KMS-11 (cell line): Measurements from ENCODE around the gene CACNA2D1.

Experiments
- H2AFZ ChIP-seq: fragments of 200-600 bp; sonication (generic); 2 replicates; pipeline ENCODE4 v1.6.1; 2016; ENCODE audit warnings: antibody characterized with exemption, mixed run types, low read depth
- H3K27ac ChIP-seq: fragments of 200-600 bp; sonication (generic); 2 replicates; pipeline ENCODE4 v1.6.1; 2016; ENCODE audit warnings: mild to moderate bottlenecking, mixed run types
- H3K27me3 ChIP-seq: fragments of 200-600 bp; sonication (generic); 2 replicates; pipeline ENCODE4 v1.6.1; 2017; ENCODE audit warnings: mild to moderate bottlenecking, low read depth, mixed run types, moderate library complexity; ENCODE audit not compliant: insufficient read depth
- H3K36me3 ChIP-seq: fragments of 200-600 bp; sonication (generic); 2 replicates; pipeline ENCODE4 v1.6.1; 2017; ENCODE audit warnings: mild to moderate bottlenecking, mixed run types; ENCODE audit not compliant: insufficient read depth
- H3K4me1 ChIP-seq: fragments of 200-600 bp; sonication (generic); 2 replicates; pipeline ENCODE4 v1.6.1; 2016; ENCODE audit warnings: mild to moderate bottlenecking, low read depth, mixed run types; ENCODE audit not compliant: poor library complexity, severe bottlenecking
- H3K4me2 ChIP-seq: fragments of 200-600 bp; sonication (generic); 2 replicates; pipeline ENCODE4 v1.7.0; 2016; ENCODE audit warnings: mild to moderate bottlenecking, mixed run types
- H3K4me3 ChIP-seq: fragments of 200-600 bp; sonication (generic); IDR thresholded peaks from 2 replicates; pipeline ENCODE4 v1.6.1; 2017; ENCODE audit warnings: low read depth, low read length, mixed read lengths; ENCODE audit not compliant: insufficient read depth
- H3K79me2 ChIP-seq: fragments of 200-600 bp; sonication (generic); 2 replicates; pipeline ENCODE4 v1.6.1; 2016; ENCODE audit warnings: low read depth, mixed run types; ENCODE audit not compliant: insufficient read depth
- H3K9ac ChIP-seq: fragments of 200-600 bp; sonication (generic); 2 replicates; pipeline ENCODE4 v1.6.1; 2016; ENCODE audit warnings: mild to moderate bottlenecking, mixed run types
- H4K20me1 ChIP-seq: fragments of 200-600 bp; sonication (generic); 2 replicates; pipeline ENCODE4 v1.6.1; 2016; ENCODE audit warnings: mild to moderate bottlenecking, mixed run types; ENCODE audit not compliant: insufficient read depth
- CTCF ChIP-seq: fragments of 200-600 bp; sonication (generic); conservative IDR thresholded peaks from 2 replicates; pipeline ENCODE4 v1.6.1; 2017; ENCODE audit warnings: low read depth, mild to moderate bottlenecking, antibody characterized with exemption, low read length, moderate library complexity, mixed read lengths

CACNA2D1 gene

GRCh38 chr7:82358009-82358578, 85.5 kb downstream of the CACNA2D1 start:
- H3K4me2 ChIP-seq, result no peak overlapping the region
- no peaks in the 10 kb centered on the region for H3K36me3 ChIP-seq
- H4K20me1 ChIP-seq, result no peaks in the 10 kb centered on the region
- H3K27me3 ChIP-seq, result no peaks in the 10 kb centered on the region
- H2AFZ ChIP-seq, result no peak overlapping the region
- no peaks in the 10 kb centered on the region for H3K79me2 ChIP-seq
- no peak overlapping the region for H3K27ac ChIP-seq
- no peaks in the 10 kb centered on the region for H3K4me1 ChIP-seq
- TF ChIP-seq CTCF, result no peak
- H3K9ac ChIP-seq, result no peak overlapping the region
- H3K4me3 ChIP-seq, result no peak overlapping the region

DNA sequence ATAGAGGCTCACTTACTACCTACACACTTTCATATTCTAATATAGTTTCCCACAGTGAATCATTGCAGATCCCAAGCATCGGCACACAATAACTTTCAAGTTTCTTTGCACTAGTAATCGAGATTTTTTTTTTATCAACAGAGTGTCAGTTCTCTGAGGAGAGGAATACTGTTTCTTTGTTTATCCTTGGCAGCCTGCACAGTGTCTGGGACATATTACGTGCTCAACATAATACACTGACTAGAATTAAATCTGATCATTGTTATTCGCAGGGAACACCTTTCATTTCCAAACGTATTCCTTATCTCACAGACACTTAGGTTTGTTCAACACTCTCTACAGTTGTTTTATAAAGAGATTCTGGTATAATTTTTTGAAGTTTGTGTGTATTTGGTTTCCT, 95.3 kb downstream of the CACNA2D1 start:
- H3K4me2 ChIP-seq, result no peak overlapping the region
- no peak overlapping the region for H3K9ac ChIP-seq
- no peak overlapping the region for H3K4me3 ChIP-seq
- H3K79me2 ChIP-seq, result no peaks in the 10 kb centered on the region
- no peaks in the 10 kb centered on the region for H3K4me1 ChIP-seq
- H4K20me1 ChIP-seq, result no peaks in the 10 kb centered on the region
- H3K27ac ChIP-seq, result no peak overlapping the region
- no peaks in the 10 kb centered on the region for H3K27me3 ChIP-seq
- H2AFZ ChIP-seq, result no peak overlapping the region
- no peak for TF ChIP-seq CTCF
- no peaks in the 10 kb centered on the region for H3K36me3 ChIP-seq

- no peak for TF ChIP-seq CTCF
- Histone ChIP-seq H3K9ac (no peak overlapping the region), H2AFZ (no peak overlapping the region), H3K79me2 (no peaks in the 10 kb centered on the region), H3K27ac (no peak overlapping the region), H3K4me1 (no peaks in the 10 kb centered on the region), H3K27me3 (no peaks in the 10 kb centered on the region), H4K20me1 (no peaks in the 10 kb centered on the region), H3K36me3 (no peaks in the 10 kb centered on the region), H3K4me2 (no peak overlapping the region), H3K4me3 (no peak overlapping the region)
Measured at GRCh38 chr7:82347808-82348207, 95.8 kb downstream of the CACNA2D1 start.

DNA sequence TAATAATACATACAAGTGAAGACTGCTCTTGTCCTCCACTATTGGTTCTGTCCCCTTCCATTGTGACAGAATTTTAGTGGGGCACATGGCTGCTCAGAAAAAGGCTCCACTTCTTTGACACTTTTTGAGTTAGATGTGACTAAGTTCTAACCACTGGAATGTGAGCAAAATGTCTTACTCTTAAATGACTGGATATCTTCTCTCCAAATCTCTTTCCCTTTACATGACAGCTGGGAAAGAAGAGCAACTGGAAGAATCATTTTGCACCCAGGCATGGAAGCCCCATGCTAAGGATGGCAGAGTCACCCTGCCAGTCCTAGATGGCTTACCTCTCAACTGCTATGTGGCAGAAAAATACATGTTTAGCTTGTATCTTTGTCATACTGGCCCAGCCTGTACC, 97.7 kb downstream of the CACNA2D1 start:
- H3K9ac ChIP-seq, result no peak overlapping the region
- no peaks in the 10 kb centered on the region for H3K27me3 ChIP-seq
- H3K36me3 ChIP-seq, result no peaks in the 10 kb centered on the region
- no peaks in the 10 kb centered on the region for H3K79me2 ChIP-seq
- H4K20me1 ChIP-seq, result no peaks in the 10 kb centered on the region
- no peaks in the 10 kb centered on the region for H3K4me1 ChIP-seq
- H3K4me2 ChIP-seq, result no peak overlapping the region
- H3K27ac ChIP-seq, result no peak overlapping the region
- no peak for TF ChIP-seq CTCF
- no peak overlapping the region for H2AFZ ChIP-seq
- H3K4me3 ChIP-seq, result no peak overlapping the region
